Gastrocnemius medialis (tissue), 4 donors: ENCODE results near the gene PARD3B.

Experiments used
- CTCF ChIP-seq, 5 experiments: fragments of 450-650 bp in 3 of 5; fragments of 200-600 bp in 2 of 5; sonication (generic) in 2 of 5; IDR thresholded peaks in 4 of 5; conservative IDR thresholded peaks in 1 of 5; 1 replicate in 4 of 5; 2 replicates in 1 of 5; pipeline ENCODE4 v1.5.1; 2016 to 2019; ENCODE audit warnings: antibody characterized with exemption in 5 of 5, mild to moderate bottlenecking in 3 of 5, moderate library complexity in 3 of 5
- POLR2A ChIP-seq, 2 donors: fragments of 450-650 bp; IDR thresholded peaks; one replicate each; pipeline ENCODE4 v1.6.1; 2017; ENCODE audit warnings: antibody characterized with exemption in 2 of 2, mild to moderate bottlenecking in 2 of 2, moderate library complexity in 2 of 2

GRCh38 chr2:205650931-205651330 is 1105.7 kb downstream of the PARD3B start:
- TF ChIP-seq POLR2A (IDR thresholded peaks at IDR 0.05) (no peak), CTCF (IDR thresholded peaks at IDR 0.05 in 4 of 5, conservative IDR thresholded peaks at IDR 0.05 in 1 of 5) (no peak)
